Fibroblast of mammary gland (primary cell): ENCODE data around the gene IMPDH1.
A peak's percentile ranks its signal among the peaks of the same experiment; 100 is the strongest.

Experiments
- DNase-seq: peaks from one replicate; pipeline ENCODE4 v3.0.0-alpha.2; 2010; ENCODE audit warnings: low read depth
- H3K4me3 ChIP-seq: 2 replicates; pipeline ENCODE4 v1.5.1; 2011; ENCODE audit warnings: low read depth, mild to moderate bottlenecking, low read length, moderate library complexity; ENCODE audit not compliant: control insufficient read depth
- TF ChIP-seq, protein P1 (sequence below): conservative IDR thresholded peaks from 2 replicates; pipeline ENCODE4 v1.5.1; 2011; ENCODE audit warnings: low read depth, low read length, inconsistent platforms; ENCODE audit not compliant: control insufficient read depth, insufficient read depth

IMPDH1 gene

DNA sequence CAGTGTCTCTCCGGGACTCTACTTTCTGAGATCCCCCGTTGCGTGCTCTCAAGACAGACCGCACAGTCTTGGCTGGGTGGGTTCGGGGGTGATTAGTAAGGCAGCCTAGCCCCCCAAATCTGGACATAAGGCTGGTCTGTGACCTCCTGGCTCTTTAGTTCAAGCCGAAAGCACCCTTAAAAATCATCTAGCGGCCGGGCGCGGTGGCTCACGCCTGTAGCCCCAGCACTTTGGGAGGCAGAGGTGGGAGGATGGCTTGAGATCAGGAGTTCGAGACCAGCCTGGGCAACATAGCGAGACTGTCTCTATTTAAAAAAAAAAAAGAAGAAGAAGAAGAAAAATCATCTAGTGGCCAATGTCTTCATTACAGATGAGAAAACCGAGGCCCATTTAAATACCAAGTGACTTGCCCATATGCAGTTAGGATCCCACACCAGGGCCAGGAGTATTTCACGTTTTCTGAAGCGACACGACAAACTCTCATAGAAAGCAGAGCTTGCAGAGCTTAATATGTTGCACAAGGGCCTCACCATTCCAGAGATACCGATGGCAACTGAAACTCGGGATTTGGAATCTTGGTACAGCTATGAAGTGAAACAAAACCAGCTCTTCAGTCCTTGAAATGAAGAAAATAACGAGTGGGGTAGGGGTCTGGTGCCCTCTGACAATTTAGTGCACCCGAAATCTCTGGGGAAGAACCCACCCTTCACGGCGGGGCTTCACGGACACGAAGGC lies 45.2 kb upstream of the IMPDH1 start:
- TF ChIP-seq, protein P1, sequence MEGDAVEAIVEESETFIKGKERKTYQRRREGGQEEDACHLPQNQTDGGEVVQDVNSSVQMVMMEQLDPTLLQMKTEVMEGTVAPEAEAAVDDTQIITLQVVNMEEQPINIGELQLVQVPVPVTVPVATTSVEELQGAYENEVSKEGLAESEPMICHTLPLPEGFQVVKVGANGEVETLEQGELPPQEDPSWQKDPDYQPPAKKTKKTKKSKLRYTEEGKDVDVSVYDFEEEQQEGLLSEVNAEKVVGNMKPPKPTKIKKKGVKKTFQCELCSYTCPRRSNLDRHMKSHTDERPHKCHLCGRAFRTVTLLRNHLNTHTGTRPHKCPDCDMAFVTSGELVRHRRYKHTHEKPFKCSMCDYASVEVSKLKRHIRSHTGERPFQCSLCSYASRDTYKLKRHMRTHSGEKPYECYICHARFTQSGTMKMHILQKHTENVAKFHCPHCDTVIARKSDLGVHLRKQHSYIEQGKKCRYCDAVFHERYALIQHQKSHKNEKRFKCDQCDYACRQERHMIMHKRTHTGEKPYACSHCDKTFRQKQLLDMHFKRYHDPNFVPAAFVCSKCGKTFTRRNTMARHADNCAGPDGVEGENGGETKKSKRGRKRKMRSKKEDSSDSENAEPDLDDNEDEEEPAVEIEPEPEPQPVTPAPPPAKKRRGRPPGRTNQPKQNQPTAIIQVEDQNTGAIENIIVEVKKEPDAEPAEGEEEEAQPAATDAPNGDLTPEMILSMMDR, result peak; percentile 5
- H3K4me3 ChIP-seq, result peak overlapping the region; percentile 41
- no peak for DNase-seq

DNA sequence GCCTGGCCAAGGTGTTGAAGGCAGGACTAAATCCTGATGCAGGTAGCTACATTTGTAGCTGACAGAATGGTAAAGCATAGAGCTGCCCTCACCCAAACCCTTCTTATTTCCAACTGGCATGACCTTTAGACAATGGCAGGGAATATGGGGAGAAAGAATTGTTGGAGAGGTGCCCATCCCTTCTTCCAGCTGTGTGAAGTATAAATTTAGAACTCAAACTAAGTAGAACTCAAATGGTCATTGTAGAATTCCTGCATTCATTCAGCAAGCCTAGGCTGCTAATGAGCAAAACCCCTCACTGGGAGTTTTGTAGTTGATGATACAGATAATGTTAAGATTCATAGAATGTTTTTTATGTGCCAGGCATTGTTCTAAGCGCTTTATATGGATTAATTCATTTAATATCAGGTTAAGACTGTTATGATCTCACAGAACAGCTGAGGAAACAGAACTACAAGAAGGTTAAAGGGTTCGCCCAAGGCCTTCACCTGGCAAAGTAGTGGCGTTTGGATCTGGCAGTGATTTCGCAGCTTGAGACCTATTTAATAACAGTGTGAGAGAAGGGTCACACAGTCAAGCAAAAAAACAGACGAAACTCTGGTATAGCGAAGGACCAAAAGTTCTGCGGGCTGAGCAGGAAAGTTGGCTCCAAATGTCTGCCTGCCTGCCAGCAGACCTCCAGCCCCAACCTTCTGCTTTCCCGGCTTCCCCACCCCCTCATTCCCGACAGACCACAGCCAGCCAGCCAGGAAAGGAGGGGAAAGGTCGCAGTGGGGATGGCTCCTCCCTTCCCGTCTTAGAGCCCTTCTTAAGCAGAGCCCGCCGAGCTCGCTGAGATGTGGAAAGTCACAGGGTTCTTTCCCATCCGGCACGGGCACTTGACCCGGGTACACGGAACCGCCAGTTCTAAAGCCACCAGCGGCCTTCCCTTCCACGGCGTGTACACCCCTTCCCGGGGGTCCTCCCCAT lies 44.3 kb upstream of the IMPDH1 start:
- TF ChIP-seq, protein P1, result no peak
- peak; percentile 96 for DNase-seq
- H3K4me3 ChIP-seq, result peak overlapping the region; percentile 23

DNA sequence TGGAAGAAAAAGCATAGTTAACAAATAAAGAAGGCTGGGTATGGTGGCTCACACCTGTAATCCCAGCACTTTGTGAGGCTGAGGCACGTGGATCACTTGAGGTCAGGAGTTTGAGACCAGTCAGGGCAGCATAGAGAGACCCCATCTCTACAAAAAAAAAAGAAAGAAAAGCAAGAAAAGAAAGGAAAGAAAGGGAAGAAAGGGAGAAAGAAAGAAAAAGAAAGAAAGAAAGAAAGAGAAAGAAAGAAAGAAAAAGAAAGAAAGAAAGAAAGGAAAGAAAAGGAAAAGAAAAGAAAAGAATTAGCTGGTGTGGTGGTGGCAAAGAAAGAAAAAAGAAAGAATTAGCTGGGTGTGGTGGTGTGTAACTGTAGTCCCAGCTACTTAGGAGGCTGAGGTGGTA lies 42.8 kb upstream of the IMPDH1 start:
- DNase-seq, result no peak
- no peak overlapping the region for H3K4me3 ChIP-seq
- TF ChIP-seq, protein P1, result no peak

DNA sequence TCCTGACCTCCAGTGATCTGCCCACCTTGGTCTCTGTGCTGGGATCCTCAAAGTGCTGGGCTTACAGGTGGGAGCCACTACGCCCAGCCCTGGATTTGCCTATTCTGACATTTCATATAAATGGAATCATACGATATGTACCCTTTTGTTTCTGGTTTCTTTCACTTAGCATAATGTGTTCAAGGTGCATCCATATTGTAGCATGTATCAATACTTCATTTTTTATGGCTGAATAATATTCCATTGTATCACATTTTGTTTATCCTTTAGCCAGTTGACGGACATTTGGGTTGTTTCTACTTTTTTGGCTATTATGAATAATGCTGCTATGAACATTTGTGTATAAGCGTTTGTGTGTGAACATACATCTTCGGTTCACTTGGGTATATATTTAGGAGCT lies 41.1 kb upstream of the IMPDH1 start:
- TF ChIP-seq, protein P1, result no peak
- DNase-seq, result no peak
- H3K4me3 ChIP-seq, result no peak overlapping the region

DNA sequence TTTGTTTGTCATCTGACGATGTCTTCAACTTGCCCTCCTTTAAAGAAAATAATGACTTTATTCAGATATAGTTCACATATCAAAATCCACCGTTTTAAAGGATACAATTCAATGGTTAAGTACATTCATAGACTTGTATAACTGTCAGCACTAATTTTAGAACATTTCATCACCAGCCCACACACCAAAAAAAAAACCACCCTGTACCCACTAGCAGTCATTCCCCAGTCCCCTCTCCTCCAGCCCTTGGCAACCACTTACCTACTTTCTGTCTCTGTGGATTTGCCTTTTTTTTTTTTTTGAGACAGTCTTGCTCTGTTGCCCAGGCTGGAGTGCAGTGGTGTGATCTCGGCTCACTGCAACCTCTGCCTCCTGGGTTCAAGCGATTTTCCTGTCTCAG lies 40.6 kb upstream of the IMPDH1 start:
- H3K4me3 ChIP-seq, result no peak overlapping the region
- TF ChIP-seq, protein P1, result no peak
- no peak for DNase-seq

DNA sequence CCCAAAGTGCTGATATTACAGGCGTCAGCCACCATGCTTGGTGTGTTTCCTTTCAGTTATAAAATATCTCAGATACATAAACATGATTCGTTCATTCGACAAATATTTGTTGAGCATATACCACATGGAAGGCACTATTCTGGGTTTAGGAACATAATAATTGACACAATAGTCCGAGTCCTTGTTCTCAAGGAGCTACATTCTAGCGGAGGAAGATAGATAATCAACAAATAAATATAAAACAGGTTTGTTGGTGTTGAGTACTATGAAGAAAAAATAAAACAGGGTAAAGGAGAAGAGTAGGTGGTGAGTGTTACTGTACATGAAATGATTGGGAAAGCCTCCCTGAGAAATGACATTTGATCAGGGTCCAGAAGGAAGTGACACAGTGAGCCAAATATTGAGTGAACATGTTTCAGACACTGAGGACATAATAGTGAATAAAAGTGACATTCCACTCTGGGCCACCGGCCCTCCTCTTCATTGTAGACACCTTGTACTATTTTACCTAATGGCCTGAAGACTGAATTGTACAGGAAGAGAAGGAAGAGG lies 39.0 kb upstream of the IMPDH1 start:
- TF ChIP-seq, protein P1, result no peak
- H3K4me3 ChIP-seq, result no peak overlapping the region
- no peak for DNase-seq
